ENCODE measurements around the gene TOPORS.

DNA sequence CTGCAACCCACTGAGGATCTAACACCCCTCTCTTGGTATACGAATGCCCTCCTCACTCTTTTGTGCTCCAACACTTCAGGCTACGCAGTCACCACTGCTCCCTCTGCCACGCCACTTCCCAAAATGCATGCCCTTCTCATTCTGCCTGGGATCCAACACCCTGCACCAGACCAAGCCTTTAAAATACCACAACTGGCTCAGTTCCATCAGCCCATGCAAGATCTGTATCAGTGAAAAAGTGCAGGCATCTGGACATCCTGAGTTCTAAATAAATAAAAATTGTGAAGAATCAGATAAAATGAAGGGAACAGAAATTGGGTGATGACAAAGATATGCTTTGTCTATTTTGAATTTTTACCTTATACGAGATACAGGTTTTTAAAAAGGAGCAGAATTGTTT, 17.9 kb upstream of the TOPORS start:
- TF ChIP-seq, protein P1, sequence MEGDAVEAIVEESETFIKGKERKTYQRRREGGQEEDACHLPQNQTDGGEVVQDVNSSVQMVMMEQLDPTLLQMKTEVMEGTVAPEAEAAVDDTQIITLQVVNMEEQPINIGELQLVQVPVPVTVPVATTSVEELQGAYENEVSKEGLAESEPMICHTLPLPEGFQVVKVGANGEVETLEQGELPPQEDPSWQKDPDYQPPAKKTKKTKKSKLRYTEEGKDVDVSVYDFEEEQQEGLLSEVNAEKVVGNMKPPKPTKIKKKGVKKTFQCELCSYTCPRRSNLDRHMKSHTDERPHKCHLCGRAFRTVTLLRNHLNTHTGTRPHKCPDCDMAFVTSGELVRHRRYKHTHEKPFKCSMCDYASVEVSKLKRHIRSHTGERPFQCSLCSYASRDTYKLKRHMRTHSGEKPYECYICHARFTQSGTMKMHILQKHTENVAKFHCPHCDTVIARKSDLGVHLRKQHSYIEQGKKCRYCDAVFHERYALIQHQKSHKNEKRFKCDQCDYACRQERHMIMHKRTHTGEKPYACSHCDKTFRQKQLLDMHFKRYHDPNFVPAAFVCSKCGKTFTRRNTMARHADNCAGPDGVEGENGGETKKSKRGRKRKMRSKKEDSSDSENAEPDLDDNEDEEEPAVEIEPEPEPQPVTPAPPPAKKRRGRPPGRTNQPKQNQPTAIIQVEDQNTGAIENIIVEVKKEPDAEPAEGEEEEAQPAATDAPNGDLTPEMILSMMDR (IDR thresholded peaks at IDR 0.05; ENCODE audit: insufficient read depth, low read length, poor library complexity, severe bottlenecking): no peak
- TF ChIP-seq EZH2phosphoT487 (conservative IDR thresholded peaks at IDR 0.05; ENCODE audit: low read length): no peak
